T-helper 1 cell treated with Interleukin-12 subunit alpha and Interleukin-12 subunit beta and Interleukin-4 antibody, amounts not matched to agents 30 μg/mL and 1 μg/mL, for 36 hours (primary cell): Measurements from ENCODE around the gene XCR1.

Experiments
- H3K27ac Mint-ChIP-seq: one replicate; pipeline ENCODE4 v1.8.0; 2021; ENCODE audit warnings: mild to moderate bottlenecking, mixed read lengths
- H3K27me3 Mint-ChIP-seq: one replicate; pipeline ENCODE4 v1.8.0; 2021; ENCODE audit warnings: low read depth, mixed read lengths
- H3K36me3 Mint-ChIP-seq: one replicate; pipeline ENCODE4 v1.8.0; 2021; ENCODE audit warnings: low read depth, mixed read lengths
- H3K4me1 Mint-ChIP-seq: one replicate; pipeline ENCODE4 v1.8.0; 2021; ENCODE audit warnings: low read depth, mixed read lengths
- H3K4me3 Mint-ChIP-seq: one replicate; pipeline ENCODE4 v1.8.0; 2021; ENCODE audit warnings: mild to moderate bottlenecking, moderate library complexity, mixed read lengths
- H3K9me3 Mint-ChIP-seq: one replicate; pipeline ENCODE4 v1.8.0; 2021; ENCODE audit warnings: mixed read lengths

The XCR1 gene

GRCh38 chr3:46027021-46027705, at the start of gene XCR1:
XCR1 (minus strand) TSS chr3:46027483; CDS start chr3:46021947, 5,536 bp downstream.
- Mint-ChIP-seq H3K27ac (no peak within 1 kb of the TSS), H3K9me3 (peaks cover 18% of the 10 kb centered on the region), H3K4me1 (peaks cover 1% of the 10 kb centered on the region), H3K27me3 (peaks cover 17% of the 10 kb centered on the region), H3K4me3 (no peak within 1 kb of the TSS), H3K36me3 (peaks cover 12% of the 10 kb centered on the region)

- Mint-ChIP-seq H3K27me3 (peaks cover 24% of the 10 kb centered on the region), H3K4me1 (peaks cover 27% of the 10 kb centered on the region), H3K36me3 (peaks cover 14% of the 10 kb centered on the region), H3K9me3 (peaks cover 8% of the 10 kb centered on the region), H3K4me3 (no peak overlapping the region), H3K27ac (no peak overlapping the region)
Observed at GRCh38 chr3:46076606-46077005, 49.3 kb upstream of the XCR1 start.

GRCh38 chr3:46075816-46076215, 48.5 kb upstream of the XCR1 start:
- no peak overlapping the region for H3K4me3 Mint-ChIP-seq
- peaks cover 34% of the 10 kb centered on the region for H3K4me1 Mint-ChIP-seq
- H3K9me3 Mint-ChIP-seq: peaks cover 16% of the 10 kb centered on the region
- peaks cover 20% of the 10 kb centered on the region for H3K36me3 Mint-ChIP-seq
- peaks cover 30% of the 10 kb centered on the region for H3K27me3 Mint-ChIP-seq
- no peak overlapping the region for H3K27ac Mint-ChIP-seq

GRCh38 chr3:46071222-46071858, 44.1 kb upstream of the XCR1 start:
- H3K9me3 Mint-ChIP-seq: peaks cover 18% of the 10 kb centered on the region

GRCh38 chr3:46070595-46071093, 43.4 kb upstream of the XCR1 start:
- Mint-ChIP-seq H3K36me3 (peaks cover 21% of the 10 kb centered on the region), H3K4me3 (peak overlapping the region; percentile 26), H3K4me1 (peaks cover 49% of the 10 kb centered on the region), H3K9me3 (peaks cover 18% of the 10 kb centered on the region), H3K27ac (peak overlapping the region; percentile 53), H3K27me3 (peaks cover 44% of the 10 kb centered on the region)

More at GRCh38 chr3:46071222-46071858, 44.1 kb upstream of the XCR1 start:
- H3K27me3 Mint-ChIP-seq: peaks cover 41% of the 10 kb centered on the region
- peak overlapping the region; percentile 26 for H3K4me3 Mint-ChIP-seq
- peaks cover 44% of the 10 kb centered on the region for H3K4me1 Mint-ChIP-seq
- H3K36me3 Mint-ChIP-seq: peaks cover 21% of the 10 kb centered on the region
- peak overlapping the region; percentile 53 for H3K27ac Mint-ChIP-seq

- H3K4me1 Mint-ChIP-seq: peaks cover 62% of the 10 kb centered on the region
- peak overlapping the region; percentile 70 for H3K27ac Mint-ChIP-seq
- peaks cover 48% of the 10 kb centered on the region for H3K27me3 Mint-ChIP-seq
- peaks cover 17% of the 10 kb centered on the region for H3K36me3 Mint-ChIP-seq
- peaks cover 18% of the 10 kb centered on the region for H3K9me3 Mint-ChIP-seq
- peak overlapping the region; percentile 14 for H3K4me3 Mint-ChIP-seq
Observed at GRCh38 chr3:46068501-46068900, 41.2 kb upstream of the XCR1 start.

GRCh38 chr3:46067401-46067800, 40.1 kb upstream of the XCR1 start:
- peaks cover 48% of the 10 kb centered on the region for H3K27me3 Mint-ChIP-seq
- peak overlapping the region; percentile 21 for H3K27ac Mint-ChIP-seq
- peaks cover 65% of the 10 kb centered on the region for H3K4me1 Mint-ChIP-seq
- peaks cover 10% of the 10 kb centered on the region for H3K36me3 Mint-ChIP-seq
- peaks cover 11% of the 10 kb centered on the region for H3K9me3 Mint-ChIP-seq
- no peak overlapping the region for H3K4me3 Mint-ChIP-seq

- H3K27ac Mint-ChIP-seq: peak overlapping the region; percentile 72
- peaks cover under 1% of the 10 kb centered on the region for H3K36me3 Mint-ChIP-seq
- H3K9me3 Mint-ChIP-seq: peaks cover 1% of the 10 kb centered on the region
- H3K4me3 Mint-ChIP-seq: peak overlapping the region; percentile 59
- peaks cover 57% of the 10 kb centered on the region for H3K4me1 Mint-ChIP-seq
- H3K27me3 Mint-ChIP-seq: peaks cover 51% of the 10 kb centered on the region
Observed at GRCh38 chr3:46065750-46066256, 38.5 kb upstream of the XCR1 start.

GRCh38 chr3:46065294-46065705, 38.0 kb upstream of the XCR1 start:
- Mint-ChIP-seq H3K4me1 (peaks cover 52% of the 10 kb centered on the region), H3K9me3 (no peaks in the 10 kb centered on the region), H3K4me3 (peak overlapping the region; percentile 59), H3K27ac (peak overlapping the region; percentile 72), H3K27me3 (peaks cover 54% of the 10 kb centered on the region), H3K36me3 (no peaks in the 10 kb centered on the region)

- Mint-ChIP-seq H3K36me3 (no peaks in the 10 kb centered on the region), H3K27ac (no peak overlapping the region), H3K9me3 (no peaks in the 10 kb centered on the region), H3K27me3 (peaks cover 74% of the 10 kb centered on the region), H3K4me3 (no peak overlapping the region), H3K4me1 (peaks cover 30% of the 10 kb centered on the region)
Observed at GRCh38 chr3:46062679-46063078, 35.4 kb upstream of the XCR1 start.

- Mint-ChIP-seq H3K4me3 (no peak overlapping the region), H3K27ac (no peak overlapping the region), H3K4me1 (peaks cover 23% of the 10 kb centered on the region), H3K27me3 (peaks cover 74% of the 10 kb centered on the region), H3K36me3 (no peaks in the 10 kb centered on the region), H3K9me3 (no peaks in the 10 kb centered on the region)
Observed at GRCh38 chr3:46061887-46062286, 34.6 kb upstream of the XCR1 start.

GRCh38 chr3:46061108-46061720, 33.9 kb upstream of the XCR1 start:
- Mint-ChIP-seq H3K36me3 (no peaks in the 10 kb centered on the region), H3K27ac (no peak overlapping the region), H3K4me3 (no peak overlapping the region), H3K4me1 (peaks cover 21% of the 10 kb centered on the region), H3K27me3 (peaks cover 71% of the 10 kb centered on the region), H3K9me3 (no peaks in the 10 kb centered on the region)

GRCh38 chr3:46060551-46060950, 33.3 kb upstream of the XCR1 start:
- Mint-ChIP-seq H3K4me3 (no peak overlapping the region), H3K27ac (no peak overlapping the region), H3K4me1 (peaks cover 16% of the 10 kb centered on the region), H3K9me3 (no peaks in the 10 kb centered on the region), H3K36me3 (no peaks in the 10 kb centered on the region), H3K27me3 (peaks cover 75% of the 10 kb centered on the region)

- H3K36me3 Mint-ChIP-seq: no peaks in the 10 kb centered on the region
- H3K9me3 Mint-ChIP-seq: no peaks in the 10 kb centered on the region
- H3K27ac Mint-ChIP-seq: no peak overlapping the region
- peaks cover 10% of the 10 kb centered on the region for H3K4me1 Mint-ChIP-seq
- H3K4me3 Mint-ChIP-seq: no peak overlapping the region
- H3K27me3 Mint-ChIP-seq: peaks cover 83% of the 10 kb centered on the region
Observed at GRCh38 chr3:46059432-46059831, 32.1 kb upstream of the XCR1 start.
